GM18861 (cell line): ENCODE measurements around the gene CLCN2.
"Not testable (repeated sequence)": the region's sequence is repeated elsewhere in the genome, so short reads cannot be mapped to it uniquely, and the experiment has no call there.

ENCODE experiments used
- ATAC-seq: cut with Tn5 transposase; IDR thresholded peaks from one replicate; pipeline ENCODE4 v1.9.1; 2021; ENCODE audit not compliant: unreplicated experiment

Gene CLCN2

DNA sequence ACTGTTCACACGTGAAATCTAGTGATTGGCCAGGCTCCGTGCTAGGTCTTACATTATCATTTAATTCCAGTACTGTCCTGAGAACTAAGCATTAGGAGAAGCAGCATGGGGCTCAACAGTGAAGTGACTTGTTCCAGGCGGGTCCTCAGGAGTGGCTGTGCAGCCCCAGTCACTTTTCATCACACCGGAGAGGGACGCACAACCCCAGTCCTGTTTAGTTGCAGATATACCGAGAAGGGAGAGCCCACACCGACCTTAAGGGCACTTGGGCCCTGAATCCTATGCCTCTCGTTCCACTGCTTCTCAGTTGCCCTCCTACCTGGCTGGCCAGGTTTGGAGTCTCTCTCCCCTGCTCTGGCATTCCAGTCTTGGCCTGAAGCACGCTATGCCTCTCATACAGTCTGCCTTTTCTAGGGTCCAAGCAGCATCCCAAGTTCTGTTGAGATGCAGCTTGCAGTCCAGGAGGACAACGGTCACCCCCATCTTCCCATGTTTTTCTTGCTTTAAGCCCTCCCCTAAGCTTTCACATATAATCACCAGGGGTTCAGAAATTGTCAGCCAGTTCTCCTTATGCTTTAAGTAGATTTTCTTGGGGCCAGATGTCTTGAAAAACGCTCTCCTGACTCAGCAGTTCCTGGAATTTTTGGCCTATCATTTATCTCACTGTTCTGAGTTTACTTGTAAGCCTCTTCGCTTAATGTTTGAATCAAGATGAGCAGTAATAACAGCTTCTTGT is 13.9 kb downstream of the CLCN2 start:
- ATAC-seq = no peak

DNA sequence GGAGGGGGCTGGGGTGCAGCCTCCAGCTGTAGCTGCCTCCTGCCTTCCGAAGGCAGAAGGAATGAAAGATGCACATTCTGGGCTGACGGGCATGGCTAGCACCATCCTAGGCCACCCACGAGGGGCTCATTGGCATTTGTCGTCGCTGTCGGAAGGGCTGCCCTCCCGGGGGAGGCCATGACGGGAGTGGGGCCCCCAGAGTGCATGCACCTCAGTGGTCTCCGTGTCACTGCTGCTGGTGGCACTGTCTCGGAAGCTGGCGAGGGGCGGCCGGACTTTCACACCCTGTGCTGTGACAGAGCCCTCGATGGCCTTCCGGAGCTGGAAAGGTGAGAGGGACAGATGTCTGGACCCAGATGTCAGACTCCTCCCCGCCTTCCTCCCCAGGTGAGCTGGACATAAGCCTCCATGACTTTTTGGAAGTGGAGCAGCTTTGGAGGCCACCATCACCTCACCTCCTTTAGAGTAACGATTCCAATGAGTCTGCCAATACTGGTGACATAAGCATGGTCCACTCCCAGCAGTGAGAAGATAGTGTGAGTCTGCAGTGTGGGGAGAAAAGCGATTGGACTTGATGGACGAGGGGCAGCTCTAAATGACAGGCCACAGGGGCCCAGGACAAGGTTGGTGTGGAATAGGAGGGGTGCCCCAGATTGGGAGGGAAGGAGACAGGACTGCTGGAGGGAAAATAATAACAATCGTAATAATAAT is 14.8 kb downstream of the CLCN2 start:
- ATAC-seq = no peak

DNA sequence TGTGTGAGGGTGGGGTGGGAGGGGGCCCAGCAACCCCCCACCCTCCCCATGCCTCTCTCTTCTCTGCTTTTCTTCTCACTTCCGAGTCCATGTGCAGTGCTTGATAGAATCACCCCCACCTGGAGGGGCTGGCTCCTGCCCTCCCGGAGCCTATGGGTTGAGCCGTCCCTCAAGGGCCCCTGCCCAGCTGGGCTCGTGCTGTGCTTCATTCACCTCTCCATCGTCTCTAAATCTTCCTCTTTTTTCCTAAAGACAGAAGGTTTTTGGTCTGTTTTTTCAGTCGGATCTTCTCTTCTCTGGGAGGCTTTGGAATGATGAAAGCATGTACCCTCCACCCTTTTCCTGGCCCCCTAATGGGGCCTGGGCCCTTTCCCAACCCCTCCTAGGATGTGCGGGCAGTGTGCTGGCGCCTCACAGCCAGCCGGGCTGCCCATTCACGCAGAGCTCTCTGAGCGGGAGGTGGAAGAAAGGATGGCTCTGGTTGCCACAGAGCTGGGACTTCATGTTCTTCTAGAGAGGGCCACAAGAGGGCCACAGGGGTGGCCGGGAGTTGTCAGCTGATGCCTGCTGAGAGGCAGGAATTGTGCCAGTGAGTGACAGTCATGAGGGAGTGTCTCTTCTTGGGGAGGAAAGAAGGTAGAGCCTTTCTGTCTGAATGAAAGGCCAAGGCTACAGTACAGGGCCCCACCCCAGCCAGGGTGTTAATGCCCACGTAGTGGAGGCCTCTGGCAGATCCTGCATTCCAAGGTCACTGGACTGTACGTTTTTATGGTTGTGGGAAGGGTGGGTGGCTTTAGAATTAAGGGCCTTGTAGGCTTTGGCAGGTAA is 15.9 kb downstream of the CLCN2 start:
- no peak for ATAC-seq

DNA sequence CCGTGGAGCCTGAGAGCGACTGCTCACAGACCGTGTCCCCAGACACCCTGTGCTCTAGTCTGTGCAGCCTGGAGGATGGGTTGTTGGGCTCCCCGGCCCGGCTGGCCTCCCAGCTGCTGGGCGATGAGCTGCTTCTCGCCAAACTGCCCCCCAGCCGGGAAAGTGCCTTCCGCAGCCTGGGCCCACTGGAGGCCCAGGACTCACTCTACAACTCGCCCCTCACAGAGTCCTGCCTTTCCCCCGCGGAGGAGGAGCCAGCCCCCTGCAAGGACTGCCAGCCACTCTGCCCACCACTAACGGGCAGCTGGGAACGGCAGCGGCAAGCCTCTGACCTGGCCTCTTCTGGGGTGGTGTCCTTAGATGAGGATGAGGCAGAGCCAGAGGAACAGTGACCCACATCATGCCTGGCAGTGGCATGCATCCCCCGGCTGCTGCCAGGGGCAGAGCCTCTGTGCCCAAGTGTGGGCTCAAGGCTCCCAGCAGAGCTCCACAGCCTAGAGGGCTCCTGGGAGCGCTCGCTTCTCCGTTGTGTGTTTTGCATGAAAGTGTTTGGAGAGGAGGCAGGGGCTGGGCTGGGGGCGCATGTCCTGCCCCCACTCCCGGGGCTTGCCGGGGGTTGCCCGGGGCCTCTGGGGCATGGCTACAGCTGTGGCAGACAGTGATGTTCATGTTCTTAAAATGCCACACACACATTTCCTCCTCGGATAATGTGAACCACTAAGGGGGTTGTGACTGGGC is 16.7 kb downstream of the CLCN2 start:
- no peak for ATAC-seq

DNA sequence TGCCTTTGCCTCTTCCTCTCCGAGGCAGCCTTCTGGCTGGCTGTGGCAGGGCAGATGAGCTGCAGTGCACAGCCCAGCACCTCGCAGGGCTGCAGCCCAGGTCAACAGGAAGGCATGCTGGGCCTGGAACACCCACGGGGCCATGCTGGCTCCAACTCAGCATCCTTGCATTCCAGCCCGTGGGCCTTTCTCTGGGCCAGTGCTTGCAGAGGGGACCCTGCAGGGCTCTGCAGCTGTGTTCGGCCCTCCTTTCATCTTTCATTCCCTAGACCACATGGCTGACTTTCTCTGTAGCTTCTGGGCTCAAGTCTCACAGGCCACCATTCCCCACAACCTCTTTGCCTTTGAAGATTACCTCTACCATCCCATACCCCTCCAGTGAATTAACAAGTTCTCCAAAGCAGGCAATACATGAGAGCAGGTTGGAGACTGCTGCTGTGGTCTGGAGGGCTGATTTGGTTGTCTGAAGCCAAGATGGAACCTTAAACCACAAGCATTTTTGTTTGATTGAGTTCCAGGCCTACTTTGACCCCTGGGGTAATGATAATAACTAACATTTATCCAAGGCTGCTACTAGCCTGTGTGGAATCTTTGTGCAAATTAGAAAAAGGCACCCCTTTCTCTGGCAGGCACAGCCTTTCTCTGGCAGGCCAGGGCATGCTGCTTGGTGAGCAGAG is 18.1 kb downstream of the CLCN2 start:
- no peak for ATAC-seq

DNA sequence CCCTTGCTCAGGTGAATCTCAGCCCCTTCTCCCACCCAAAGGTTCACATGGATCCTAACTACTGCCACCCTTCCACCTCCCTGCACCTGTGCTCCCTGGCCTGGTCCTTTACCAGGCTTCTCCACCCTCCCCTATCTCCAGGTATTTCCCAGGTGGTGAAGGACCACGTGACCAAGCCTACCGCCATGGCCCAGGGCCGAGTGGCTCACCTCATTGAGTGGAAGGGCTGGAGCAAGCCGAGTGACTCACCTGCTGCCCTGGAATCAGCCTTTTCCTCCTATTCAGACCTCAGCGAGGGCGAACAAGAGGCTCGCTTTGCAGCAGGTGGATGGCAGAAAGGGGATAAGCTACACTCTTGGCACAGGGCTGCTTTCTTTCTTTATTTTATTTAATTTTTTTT is 19.5 kb downstream of the CLCN2 start:
- no peak for ATAC-seq

DNA sequence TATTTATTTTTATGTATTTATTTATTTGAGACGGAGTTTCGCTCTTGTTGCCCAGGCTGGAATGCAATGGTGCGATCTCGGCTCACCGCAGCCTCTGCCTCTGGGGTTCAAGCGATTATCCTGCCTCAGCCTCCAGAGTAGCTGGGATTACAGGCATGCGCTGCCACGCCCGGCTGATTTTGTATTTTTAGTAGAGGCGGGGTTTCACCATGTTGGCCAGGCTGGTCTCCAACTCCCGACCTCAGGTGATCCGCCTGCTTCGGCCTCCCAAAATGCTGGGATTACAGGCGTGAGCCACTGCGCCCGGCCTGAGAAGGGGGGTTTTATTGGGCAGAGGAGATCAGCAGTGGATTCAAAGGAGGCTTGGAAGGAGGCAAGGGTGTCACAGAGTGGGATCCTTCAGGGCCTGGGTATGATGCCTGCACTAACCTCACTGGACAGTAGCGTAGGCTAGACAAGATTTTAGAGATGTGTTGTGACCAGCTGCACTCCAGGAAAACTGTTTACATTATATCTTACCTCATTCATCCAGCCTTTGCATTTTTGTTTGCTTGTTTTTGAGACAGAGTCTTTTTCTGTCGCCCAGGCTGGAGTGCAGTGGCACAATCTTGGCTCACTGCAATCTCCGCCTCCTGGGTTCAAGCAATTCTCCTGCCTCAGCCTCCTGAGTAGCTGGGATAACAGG is 21.8 kb downstream of the CLCN2 start:
- ATAC-seq = not testable (repeated sequence)

DNA sequence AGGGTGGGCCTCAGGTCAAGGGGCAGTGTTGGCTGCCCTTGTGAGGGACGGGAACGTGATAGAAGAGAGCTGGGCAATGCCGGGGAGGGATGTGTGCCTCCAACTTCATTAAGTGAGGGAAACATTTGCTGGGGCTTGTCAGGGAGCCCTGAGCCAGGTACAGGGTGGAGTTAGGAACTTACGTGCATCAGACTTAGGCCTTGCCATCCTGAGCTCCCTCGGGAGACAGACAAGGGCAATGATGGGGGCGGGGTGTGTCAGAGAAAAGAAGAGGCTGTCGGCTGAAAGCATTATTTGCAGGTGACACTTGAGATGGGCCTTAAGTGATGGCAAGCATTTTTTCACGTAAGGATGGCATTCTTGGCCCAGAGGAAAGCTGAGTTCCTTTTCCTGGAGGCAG is 22.4 kb downstream of the CLCN2 start:
- ATAC-seq = no peak

DNA sequence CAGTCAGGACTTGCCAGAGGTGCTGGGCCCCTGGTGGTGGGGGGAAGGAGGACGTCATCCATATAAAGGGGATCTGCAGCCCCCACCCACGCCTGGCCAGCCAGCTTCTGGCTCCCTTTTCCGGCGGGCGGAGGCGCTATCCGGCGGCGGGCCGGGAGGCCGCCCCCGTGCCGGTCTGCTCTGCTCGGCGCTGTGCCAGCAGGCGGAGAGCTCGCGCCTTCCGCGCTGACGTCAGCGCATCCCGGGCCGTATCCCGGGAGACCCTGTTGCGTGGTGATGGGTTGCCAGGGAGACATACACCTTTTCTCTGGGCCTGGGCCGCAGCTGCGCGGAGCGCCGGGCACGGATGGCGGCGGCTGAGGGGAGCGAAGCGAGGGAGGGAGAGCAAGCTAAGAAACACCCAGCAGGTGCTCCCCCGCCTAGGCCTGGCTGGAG is 22.9 kb downstream of the CLCN2 start:
- no peak for ATAC-seq

DNA sequence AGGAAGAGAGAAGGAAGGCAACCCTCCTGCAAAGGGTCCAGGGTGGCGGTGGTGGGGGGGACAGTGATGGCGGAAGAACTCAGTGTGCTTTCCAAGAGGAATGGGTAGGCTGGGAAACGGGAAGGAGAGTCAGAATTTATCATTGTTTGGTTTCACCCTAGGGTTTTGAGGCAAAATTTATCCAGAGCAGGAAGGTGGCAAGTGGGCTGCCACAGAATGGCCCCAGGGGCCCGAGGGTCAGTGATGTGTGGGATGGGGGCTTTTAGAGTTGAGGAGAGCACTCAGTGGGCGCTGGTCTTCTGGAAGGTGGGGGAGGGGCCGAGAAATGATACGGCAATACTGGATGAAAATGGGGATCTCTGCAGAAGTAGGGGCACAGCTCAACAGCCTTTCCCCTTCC is 23.4 kb downstream of the CLCN2 start:
- no peak for ATAC-seq

DNA sequence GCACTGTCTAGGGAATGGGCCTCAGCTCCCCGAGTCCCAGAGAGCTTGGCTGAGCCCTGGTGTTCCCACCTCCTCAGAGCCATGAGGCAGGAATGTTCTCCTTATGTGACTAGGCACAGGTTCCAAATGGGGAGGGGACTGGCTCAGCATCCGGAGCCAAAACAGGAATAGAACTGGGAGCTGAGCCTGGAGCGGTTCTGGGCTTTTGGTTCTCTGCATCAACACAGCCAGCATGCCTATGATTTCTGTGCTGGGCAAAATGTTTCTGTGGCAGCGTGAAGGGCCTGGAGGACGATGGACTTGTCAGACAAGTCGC is 24.0 kb downstream of the CLCN2 start, which contains the start of gene FAM131A:
Gene FAM131A, plus strand, starts transcription at position 202 of the 316 bp plus-strand sequence. Its CDS starts 31 bp downstream, at position 233.
- ATAC-seq = no peak

DNA sequence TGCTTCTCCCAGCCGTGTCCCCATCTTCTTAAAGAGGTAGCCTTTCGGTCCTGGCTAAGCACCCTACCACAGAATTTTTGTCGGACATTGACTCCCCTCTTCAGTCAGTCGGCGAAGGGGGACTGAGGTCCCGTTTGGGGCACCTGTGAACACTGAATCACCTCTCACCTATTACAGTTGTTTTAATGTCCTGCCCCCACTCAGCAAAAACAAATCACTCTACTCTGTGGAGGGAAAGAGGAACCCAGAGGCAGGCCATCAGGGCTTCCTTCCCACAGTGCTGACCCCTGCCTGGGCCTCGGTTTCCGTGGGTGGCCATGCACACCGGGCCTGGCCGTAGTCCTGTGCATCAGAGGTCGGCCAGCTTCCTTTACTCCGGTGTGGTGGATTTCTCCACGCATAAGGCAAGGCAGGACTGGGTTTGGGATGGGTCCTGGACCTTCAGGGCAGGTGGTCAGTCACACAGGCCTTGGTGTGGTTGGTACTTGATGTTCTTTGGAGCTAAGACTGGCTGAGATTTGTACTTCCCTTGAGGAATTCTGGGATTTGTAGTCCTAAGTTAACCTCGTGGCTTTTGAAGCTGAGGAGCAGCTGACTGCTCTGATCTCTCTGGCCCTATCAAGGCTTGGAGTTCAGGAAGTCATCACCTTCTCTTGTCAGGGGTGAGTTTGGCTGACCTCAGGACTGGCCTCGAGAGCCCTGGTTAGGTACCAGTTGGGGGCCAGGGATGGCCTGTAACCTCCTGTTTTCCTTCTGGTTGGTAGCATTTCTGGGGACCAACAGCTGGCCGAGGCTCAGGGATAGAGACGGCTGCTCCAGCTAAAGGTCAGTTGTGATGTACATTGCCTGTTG is 24.6 kb downstream of the CLCN2 start:
- no peak for ATAC-seq

DNA sequence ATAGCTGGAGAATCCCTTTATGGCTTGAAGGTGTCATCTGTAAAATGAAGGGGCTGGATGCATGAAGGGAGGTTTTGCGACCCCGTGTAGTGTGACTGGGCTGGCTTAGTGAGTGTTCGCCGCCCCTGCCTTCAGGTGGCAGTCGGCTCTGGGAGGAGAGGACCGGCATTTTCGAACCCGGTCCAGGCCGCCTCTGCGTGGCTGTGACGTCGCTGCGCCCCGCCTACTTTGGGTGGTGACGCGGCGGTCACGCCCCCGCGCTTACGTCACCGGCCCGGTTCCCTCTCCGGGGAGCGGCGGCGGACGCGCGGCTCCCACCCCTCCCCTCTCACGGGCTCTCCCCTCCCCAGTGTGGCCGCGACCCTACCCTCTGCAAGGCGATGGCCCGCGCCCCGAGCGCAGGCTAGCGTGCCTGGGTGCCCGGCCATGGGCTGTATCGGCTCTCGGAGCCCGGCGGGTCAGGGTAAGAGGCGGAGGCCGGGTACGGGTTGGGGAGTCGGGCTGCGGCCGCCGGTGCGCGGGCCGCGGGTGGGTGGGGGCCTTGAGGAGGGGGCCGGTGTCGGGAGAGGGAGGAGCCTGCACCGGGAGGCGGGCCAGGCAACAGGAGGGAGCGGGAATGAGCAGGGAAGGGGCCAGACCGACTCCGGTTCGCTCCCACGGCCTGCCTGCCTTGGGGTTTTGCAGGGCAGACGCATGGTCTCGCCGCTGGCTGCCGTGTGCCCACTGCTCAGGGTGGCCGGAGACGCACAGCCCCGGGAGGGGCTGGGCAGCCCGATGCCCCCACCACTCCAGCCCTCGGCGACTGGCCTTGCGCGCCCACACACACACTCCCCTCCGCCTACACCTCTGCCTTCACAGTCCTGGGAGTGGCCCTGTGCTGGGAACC is 25.5 kb downstream of the CLCN2 start:
- peak; percentile 65 for ATAC-seq

DNA sequence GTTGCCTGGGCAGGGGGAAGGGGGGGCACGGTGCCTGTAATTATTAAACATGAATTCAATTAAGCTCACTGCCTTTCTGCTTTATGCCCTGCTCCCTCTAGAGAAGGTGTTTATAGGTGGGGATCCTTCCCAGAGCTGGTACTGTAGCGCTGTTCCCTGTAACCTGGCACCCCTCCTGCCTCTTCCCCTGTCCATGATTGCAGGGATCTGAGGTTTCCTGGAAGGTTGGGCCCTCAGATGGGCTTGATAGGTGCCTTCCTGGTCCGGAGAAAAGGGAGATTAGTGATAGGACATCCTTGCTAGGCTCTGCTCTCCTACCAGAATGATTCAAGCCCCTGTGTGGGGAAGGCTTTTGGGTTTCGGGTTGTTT is 26.1 kb downstream of the CLCN2 start:
- no peak for ATAC-seq

DNA sequence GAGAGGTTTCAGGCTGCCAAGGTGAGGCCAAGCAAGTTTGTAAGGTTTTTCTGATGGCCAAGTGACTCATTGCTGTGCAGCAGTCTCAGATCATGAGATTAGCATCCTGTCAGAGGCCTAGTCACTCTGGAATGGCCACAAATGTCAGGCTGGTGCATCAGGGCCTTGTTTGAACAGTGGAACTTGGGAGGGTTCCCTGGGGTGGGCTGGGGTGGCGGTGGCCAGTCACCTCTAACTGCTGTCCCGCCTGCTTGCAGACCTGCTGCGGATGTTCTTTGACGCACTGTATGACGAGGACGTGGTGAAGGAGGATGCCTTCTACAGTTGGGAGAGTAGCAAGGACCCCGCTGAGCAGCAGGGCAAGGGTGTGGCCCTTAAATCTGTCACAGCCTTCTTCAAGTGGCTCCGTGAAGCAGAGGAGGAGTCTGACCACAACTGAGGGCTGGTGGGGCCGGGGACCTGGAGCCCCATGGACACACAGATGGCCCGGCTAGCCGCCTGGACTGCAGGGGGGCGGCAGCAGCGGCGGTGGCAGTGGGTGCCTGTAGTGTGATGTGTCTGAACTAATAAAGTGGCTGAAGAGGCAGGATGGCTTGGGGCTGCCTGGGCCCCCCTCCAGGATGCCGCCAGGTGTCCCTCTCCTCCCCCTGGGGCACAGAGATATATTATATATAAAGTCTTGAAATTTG is 26.8 kb downstream of the CLCN2 start:
- ATAC-seq = no peak

DNA sequence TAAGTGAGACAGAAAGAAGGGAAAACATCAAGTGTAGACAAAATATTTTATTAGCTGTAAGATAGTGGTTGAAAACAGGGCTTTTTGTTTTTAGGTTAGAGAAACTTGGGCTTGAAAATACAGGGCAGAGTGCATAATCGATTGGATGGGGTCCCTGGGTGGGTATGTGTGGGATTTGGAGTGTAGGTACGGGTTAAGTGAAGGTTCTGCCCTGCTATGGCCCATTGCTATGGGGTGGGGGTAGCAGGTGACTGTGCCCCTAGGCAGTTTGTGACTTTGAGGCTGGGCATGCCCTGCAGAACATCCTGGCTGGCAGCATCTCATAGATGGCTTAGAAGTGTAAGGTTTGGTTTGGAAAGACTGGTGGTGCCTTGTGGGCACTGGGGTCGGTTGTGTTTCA is 27.7 kb downstream of the CLCN2 start:
- ATAC-seq = no peak

DNA sequence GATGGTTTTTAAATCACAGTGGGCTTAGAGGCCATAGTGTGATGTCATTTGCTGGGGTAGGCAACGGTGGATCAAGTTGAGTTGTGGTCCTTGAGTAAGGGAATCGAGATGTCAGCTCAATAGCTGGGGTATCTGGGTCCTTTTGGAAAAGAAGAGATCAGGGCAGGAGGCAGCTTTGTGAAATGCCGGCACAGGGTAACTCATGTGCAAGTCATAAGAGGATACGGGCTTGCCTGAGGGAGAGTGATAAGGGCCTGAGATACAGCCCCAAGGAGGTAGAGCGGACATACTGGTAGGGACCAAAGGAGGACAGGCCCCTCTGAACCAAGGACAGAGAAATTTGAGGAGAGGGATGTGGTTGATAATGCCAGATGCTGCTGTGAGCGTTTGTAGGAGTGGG is 28.2 kb downstream of the CLCN2 start:
- no peak for ATAC-seq
